Measurements from ENCODE around the gene ATOX1.

- no peak for TF ChIP-seq CTCF (conservative IDR thresholded peaks at IDR 0.05; ENCODE audit: low read length)
- no peak for TF ChIP-seq EZH2phosphoT487 (IDR thresholded peaks at IDR 0.05; ENCODE audit: borderline replicate concordance, low read depth, low read length)
Measured at GRCh38 chr5:151695464-151695863, 63.0 kb downstream of the ATOX1 start.

Measured in OCI-LY7 (cell line).